Left ventricle myocardium inferior (tissue), 1 donor: ENCODE measurements around the gene MAGI1. TPM values are rescaled to one million over a fixed set of nuclear protein-coding genes. Genes with fewer than 3 reads are reported as not detected.

Source experiments
- DNase-seq: peaks from one replicate; pipeline ENCODE4 v3.0.0-alpha.2; 2020
- H3K27ac ChIP-seq: fragments of 200-600 bp; replicated peaks from 2 replicates; pipeline ENCODE4 v1.8.0; 2021
- H3K27me3 ChIP-seq: fragments of 200-600 bp; 2 replicates; pipeline ENCODE4 v1.8.0; 2021; ENCODE audit warnings: low read depth
- H3K36me3 ChIP-seq: fragments of 200-600 bp; 2 replicates; pipeline ENCODE4 v1.8.0; 2021
- H3K4me1 ChIP-seq: fragments of 200-600 bp; 2 replicates; pipeline ENCODE4 v1.8.0; 2021
- H3K4me3 ChIP-seq: fragments of 200-600 bp; 2 replicates; pipeline ENCODE4 v1.8.0; 2021; ENCODE audit warnings: mild to moderate bottlenecking, moderate library complexity
- H3K9me3 ChIP-seq: fragments of 200-600 bp; replicated peaks from 2 replicates; pipeline ENCODE4 v1.8.0; 2021
- intact Hi-C: fragments of 100-400 bp; cut with micrococcal nuclease; formaldehyde crosslinking; loops from one replicate; pipeline ENCODE4 v1.11.0; 2022
- total RNA-seq: library from RNA; stranded (reverse); fragmentation: NEBNext Ultra II Directional; extraction: Animal tissue kit (Norgen Biotek cat#: 25700); gene quantifications from one replicate; pipeline ENCODE4 v1.2.1, GENCODE V29; 2021
- TF ChIP-seq, protein P1 (sequence below): fragments of 200-600 bp; IDR thresholded peaks from 2 replicates; pipeline ENCODE4 v1.8.0; 2021; ENCODE audit warnings: antibody characterized with exemption, mild to moderate bottlenecking, borderline replicate concordance
- donor health status: DM: no; HTN: yes; CAD: no; lungs with severe emphysema.

Gene MAGI1
- total RNA-seq, 1 donor from 2014 or later: 36.6 TPM

DNA sequence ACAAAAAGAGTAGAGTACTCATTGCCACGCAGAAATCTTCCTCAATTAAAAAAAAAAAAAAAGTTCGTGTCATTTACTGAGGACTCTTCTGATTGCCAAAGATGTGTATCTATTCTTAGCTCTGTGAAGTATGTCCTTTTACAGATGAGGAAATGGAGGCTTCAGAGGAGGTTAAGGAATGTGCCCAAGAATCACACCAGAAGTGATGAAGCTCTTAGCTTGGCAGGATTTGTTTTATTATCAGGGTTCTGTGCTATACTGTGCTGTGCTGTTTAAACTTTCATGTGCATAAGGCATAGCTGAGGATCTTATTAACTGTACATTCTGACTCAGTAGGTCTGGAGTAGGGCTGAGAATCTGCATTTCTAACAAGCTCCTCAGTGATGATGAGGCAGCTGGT, 685.8 kb downstream of the MAGI1 start:
- TF ChIP-seq, protein P1, sequence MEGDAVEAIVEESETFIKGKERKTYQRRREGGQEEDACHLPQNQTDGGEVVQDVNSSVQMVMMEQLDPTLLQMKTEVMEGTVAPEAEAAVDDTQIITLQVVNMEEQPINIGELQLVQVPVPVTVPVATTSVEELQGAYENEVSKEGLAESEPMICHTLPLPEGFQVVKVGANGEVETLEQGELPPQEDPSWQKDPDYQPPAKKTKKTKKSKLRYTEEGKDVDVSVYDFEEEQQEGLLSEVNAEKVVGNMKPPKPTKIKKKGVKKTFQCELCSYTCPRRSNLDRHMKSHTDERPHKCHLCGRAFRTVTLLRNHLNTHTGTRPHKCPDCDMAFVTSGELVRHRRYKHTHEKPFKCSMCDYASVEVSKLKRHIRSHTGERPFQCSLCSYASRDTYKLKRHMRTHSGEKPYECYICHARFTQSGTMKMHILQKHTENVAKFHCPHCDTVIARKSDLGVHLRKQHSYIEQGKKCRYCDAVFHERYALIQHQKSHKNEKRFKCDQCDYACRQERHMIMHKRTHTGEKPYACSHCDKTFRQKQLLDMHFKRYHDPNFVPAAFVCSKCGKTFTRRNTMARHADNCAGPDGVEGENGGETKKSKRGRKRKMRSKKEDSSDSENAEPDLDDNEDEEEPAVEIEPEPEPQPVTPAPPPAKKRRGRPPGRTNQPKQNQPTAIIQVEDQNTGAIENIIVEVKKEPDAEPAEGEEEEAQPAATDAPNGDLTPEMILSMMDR: no peak
- H3K36me3 ChIP-seq: peaks cover 13% of the 10 kb centered on the region
- intact Hi-C loops: no loop called here
- H3K9me3 ChIP-seq: no peaks in the 10 kb centered on the region
- no peaks in the 10 kb centered on the region for H3K27me3 ChIP-seq
- no peak overlapping the region for H3K27ac ChIP-seq
- peaks cover 7% of the 10 kb centered on the region for H3K4me1 ChIP-seq
- no peak overlapping the region for H3K4me3 ChIP-seq
- DNase-seq: no peak

GRCh38 chr3:65351753-65352152, 687.0 kb downstream of the MAGI1 start:
- Histone ChIP-seq H3K27ac (no peak overlapping the region), H3K27me3 (no peaks in the 10 kb centered on the region), H3K36me3 (peaks cover 10% of the 10 kb centered on the region), H3K4me3 (no peak overlapping the region), H3K9me3 (no peaks in the 10 kb centered on the region), H3K4me1 (peaks cover 9% of the 10 kb centered on the region)
- intact Hi-C loops: no loop called here
- DNase-seq: no peak
- TF ChIP-seq, protein P1: no peak

DNA sequence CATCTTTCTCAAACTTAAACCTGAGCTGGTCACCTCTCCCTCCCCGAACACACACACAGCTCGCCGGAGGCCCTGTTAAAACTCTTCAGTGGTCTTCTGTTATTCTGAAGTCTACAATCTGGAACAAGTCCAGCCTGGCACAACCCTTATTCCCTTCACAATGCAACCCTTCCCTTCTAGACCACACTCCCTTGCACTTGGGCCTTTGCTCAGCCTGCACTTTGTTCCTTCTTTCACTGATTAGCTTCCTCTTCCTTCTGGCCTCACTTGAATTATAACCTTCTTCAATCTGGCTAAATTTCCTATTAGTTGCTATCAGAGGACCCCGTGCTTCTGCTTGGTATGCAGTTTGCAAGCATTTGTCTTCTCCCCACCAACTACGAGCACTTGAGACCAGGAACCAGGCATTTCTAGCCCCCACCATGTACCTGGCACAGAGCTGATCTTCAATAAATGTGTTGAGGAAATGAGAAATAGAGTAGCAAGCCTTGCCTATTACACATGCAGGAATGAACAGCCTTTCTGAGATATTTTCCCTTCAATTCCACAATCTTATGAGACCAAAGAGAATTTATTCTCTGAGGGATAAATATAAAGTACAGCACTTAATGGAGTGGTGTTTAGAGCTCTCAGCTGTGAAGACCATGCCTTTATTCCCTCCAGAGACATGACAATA, 687.8 kb downstream of the MAGI1 start:
- TF ChIP-seq, protein P1: no peak
- no peak for DNase-seq
- intact Hi-C loops: no loop called here
- H3K36me3 ChIP-seq: peaks cover 2% of the 10 kb centered on the region
- H3K27ac ChIP-seq: no peak overlapping the region
- peaks cover 15% of the 10 kb centered on the region for H3K4me1 ChIP-seq
- H3K4me3 ChIP-seq: no peak overlapping the region
- H3K9me3 ChIP-seq: no peaks in the 10 kb centered on the region
- no peaks in the 10 kb centered on the region for H3K27me3 ChIP-seq

DNA sequence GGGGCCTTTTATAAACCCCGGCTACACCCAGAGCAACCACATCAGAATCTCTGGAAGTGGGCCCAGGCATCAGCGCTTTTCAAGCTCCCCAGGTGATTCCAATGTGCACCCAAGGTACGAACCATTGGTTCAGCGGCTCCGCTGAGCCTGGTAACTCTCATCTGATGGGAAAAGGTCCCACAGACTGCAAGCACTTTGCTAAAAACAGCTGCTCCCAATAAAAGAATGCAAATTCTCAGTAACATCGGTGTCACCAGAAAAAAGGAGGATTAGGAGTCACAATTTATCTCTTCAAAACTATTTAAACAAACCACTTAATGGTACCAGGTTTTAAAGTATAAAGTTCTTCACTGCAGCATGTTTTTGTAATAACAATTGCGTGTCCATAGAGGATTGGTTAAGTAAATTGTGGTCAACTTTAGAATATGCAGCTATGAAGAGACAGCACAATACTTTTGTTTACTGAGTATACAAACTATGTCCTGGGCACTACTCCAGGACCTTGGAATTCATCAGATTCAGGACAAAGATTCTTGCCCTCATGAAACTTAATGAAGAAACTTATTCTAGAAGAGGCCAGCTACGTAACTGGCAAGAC, 690.2 kb downstream of the MAGI1 start:
- Histone ChIP-seq H3K9me3 (no peaks in the 10 kb centered on the region), H3K4me1 (peaks cover 15% of the 10 kb centered on the region), H3K27me3 (no peaks in the 10 kb centered on the region), H3K36me3 (no peaks in the 10 kb centered on the region), H3K27ac (no peak overlapping the region), H3K4me3 (no peak overlapping the region)
- no peak for DNase-seq
- TF ChIP-seq, protein P1: no peak
- intact Hi-C loops: no loop called here

DNA sequence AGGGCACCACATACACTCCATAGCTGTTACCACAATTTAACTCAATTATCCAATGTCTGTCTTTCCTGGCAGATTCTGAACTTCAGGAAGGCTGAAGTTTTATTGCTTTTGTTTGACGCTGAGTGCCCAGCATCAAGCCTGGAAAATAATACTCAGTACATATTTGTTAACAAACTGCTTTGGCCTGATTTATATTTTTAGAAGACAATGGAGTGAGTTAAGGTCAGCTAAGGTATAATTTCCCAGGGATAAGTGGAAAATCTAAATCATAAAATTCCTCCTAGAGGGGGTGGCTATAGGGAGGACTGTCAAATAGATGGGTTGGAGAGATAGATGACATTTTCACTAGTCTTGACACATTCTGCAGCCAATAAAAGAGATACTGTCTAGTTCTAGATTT, 691.6 kb downstream of the MAGI1 start:
- TF ChIP-seq, protein P1: no peak
- Histone ChIP-seq H3K4me1 (peaks cover 8% of the 10 kb centered on the region), H3K27ac (no peak overlapping the region), H3K36me3 (no peaks in the 10 kb centered on the region), H3K4me3 (no peak overlapping the region), H3K27me3 (no peaks in the 10 kb centered on the region), H3K9me3 (no peaks in the 10 kb centered on the region)
- DNase-seq: no peak
- intact Hi-C loops: no loop called here
